ENCODE data around the gene DMD. TPM values are rescaled to one million over a fixed set of nuclear protein-coding genes. Genes with fewer than 3 reads are reported as not detected.

Gene DMD
- total and polyA plus RNA-seq, 5 experiments from 2014 or later, result 0.26 to 0.91 TPM; not detected in 3

GRCh38 chrX:32041181-32041580, 1170.2 kb downstream of the DMD start:
- POLR2A ChIA-PET, result no interaction called here

GRCh38 chrX:32026772-32027171, 1184.6 kb downstream of the DMD start:
- POLR2A ChIA-PET, result no interaction called here
- Mint-ChIP-seq H3K36me3 (no peaks in the 10 kb centered on the region), H3K4me3 (no peak overlapping the region), H3K4me1 (no peaks in the 10 kb centered on the region), H3K27me3 (no peaks in the 10 kb centered on the region), H3K9me3 (peaks cover 0 to 6% (median 0%) of the 10 kb centered on the region in 9 donors), H3K27ac (no peak overlapping the region)
- ATAC-seq, result no peak
- DNase-seq, result no peak

More at GRCh38 chrX:32041181-32041580, 1170.2 kb downstream of the DMD start:
- H3K27me3 Mint-ChIP-seq, result no peaks in the 10 kb centered on the region
- DNase-seq, result no peak
- H3K4me1 Mint-ChIP-seq, result no peaks in the 10 kb centered on the region
- no peak for ATAC-seq
- H3K9me3 Mint-ChIP-seq, result peaks cover 0 to 10% (median 0%) of the 10 kb centered on the region in 9 donors
- no peak overlapping the region for H3K27ac Mint-ChIP-seq
- H3K36me3 Mint-ChIP-seq, result no peaks in the 10 kb centered on the region
- H3K4me3 Mint-ChIP-seq, result no peak overlapping the region

- Mint-ChIP-seq H3K9me3 (peaks cover 0 to 6% (median 3%) of the 10 kb centered on the region in 9 donors), H3K36me3 (no peaks in the 10 kb centered on the region), H3K27me3 (no peaks in the 10 kb centered on the region), H3K4me1 (no peaks in the 10 kb centered on the region), H3K27ac (no peak overlapping the region), H3K4me3 (no peak overlapping the region)
- ATAC-seq, result no peak
- no peak for DNase-seq
- POLR2A ChIA-PET, result no interaction called here
Measured at GRCh38 chrX:32024072-32024471, 1187.3 kb downstream of the DMD start.

DNA sequence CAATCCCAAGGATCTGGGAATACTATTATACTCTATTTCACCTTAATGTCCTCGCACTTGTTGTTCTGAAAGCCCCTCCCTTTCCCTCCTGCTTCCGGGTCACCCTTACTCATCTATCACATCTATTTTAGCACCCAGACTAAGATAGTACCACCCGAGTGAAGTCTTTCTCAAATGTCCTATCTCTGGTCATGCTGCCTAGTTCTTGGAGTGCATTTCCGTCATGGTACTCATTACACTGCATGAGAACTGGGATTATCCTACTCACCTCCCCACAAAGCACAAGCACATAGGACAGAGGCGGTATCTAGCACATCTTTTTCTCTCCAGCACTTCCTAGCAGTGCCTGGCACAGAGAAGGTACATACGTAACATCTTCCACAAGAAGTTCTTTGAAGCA, 1195.2 kb downstream of the DMD start:
- peaks cover 0 to 8% (median 2%) of the 10 kb centered on the region in 9 donors for H3K9me3 Mint-ChIP-seq
- ATAC-seq (no peak), DNase-seq (no peak)
- no peak overlapping the region for H3K4me3 Mint-ChIP-seq
- H3K27me3 Mint-ChIP-seq, result no peaks in the 10 kb centered on the region
- no peak overlapping the region for H3K27ac Mint-ChIP-seq
- H3K36me3 Mint-ChIP-seq, result no peaks in the 10 kb centered on the region
- no peaks in the 10 kb centered on the region for H3K4me1 Mint-ChIP-seq
- POLR2A ChIA-PET, result no interaction called here

DNA sequence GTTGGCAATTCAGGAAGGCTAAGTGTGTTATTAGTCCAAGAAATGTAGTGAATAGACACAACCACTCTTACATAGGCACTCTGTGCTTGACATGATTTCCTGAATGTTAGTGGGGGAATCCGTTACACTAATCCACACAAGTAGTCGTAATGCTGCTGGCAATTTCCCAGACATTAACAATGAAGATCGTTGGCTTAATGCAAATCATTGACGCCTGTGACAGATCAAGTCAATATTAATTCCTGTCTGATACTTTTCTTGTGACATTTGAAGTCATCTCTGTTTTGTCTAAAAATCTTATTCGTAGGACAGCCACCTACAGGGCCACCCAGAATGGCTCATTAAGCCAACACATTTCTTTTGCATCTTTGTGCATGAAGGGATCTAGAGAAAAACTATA, 1200.4 kb downstream of the DMD start:
- no peak overlapping the region for H3K4me3 Mint-ChIP-seq
- no peaks in the 10 kb centered on the region for H3K4me1 Mint-ChIP-seq

DNA sequence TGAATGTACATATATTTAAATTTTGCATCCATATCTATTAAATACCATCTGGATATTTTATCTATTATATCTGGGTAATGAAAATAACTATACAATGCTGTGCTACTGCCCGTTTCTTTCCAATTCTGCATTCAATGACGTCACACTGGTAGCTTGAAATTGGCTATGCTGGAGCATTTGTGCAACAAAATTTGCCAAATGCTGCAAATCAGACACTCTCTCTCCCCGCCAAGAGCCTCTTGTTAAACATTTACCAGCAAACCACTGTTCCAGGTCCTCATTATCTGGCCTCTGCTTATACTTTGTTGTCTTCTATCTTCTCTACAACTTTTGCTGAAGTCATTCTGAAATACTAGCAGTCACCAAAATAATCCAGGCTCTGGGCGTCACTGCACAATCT, 1201.1 kb downstream of the DMD start:
- Mint-ChIP-seq H3K9me3 (peaks cover 0 to 18% (median 2%) of the 10 kb centered on the region in 9 donors), H3K4me1 (no peaks in the 10 kb centered on the region), H3K27me3 (no peaks in the 10 kb centered on the region), H3K4me3 (no peak overlapping the region), H3K36me3 (no peaks in the 10 kb centered on the region), H3K27ac (no peak overlapping the region)
- ATAC-seq, result no peak
- DNase-seq, result no peak
- POLR2A ChIA-PET, result no interaction called here

More for the DNA sequence above, 1200.4 kb downstream of the DMD start:
- no peaks in the 10 kb centered on the region for H3K36me3 Mint-ChIP-seq
- no peak for ATAC-seq
- H3K27me3 Mint-ChIP-seq, result no peaks in the 10 kb centered on the region
- DNase-seq, result no peak
- peaks cover 0 to 19% (median 5%) of the 10 kb centered on the region in 9 donors for H3K9me3 Mint-ChIP-seq
- no peak overlapping the region for H3K27ac Mint-ChIP-seq
- POLR2A ChIA-PET, result no interaction called here

GRCh38 chrX:31993637-31994036, 1217.7 kb downstream of the DMD start:
- H3K36me3 Mint-ChIP-seq, result peaks cover 0 to 4% (median 0%) of the 10 kb centered on the region in 3 donors
- DNase-seq (no peak), ATAC-seq (no peak)
- peaks cover 0 to 15% (median 3%) of the 10 kb centered on the region in 9 donors for H3K9me3 Mint-ChIP-seq
- POLR2A ChIA-PET, result no interaction called here
- no peaks in the 10 kb centered on the region for H3K27me3 Mint-ChIP-seq
- H3K4me3 Mint-ChIP-seq, result no peak overlapping the region
- no peak overlapping the region for H3K27ac Mint-ChIP-seq
- no peaks in the 10 kb centered on the region for H3K4me1 Mint-ChIP-seq

GRCh38 chrX:31988975-31989374, 1222.4 kb downstream of the DMD start:
- Mint-ChIP-seq H3K4me1 (no peaks in the 10 kb centered on the region), H3K9me3 (peaks cover 0 to 24% (median 3%) of the 10 kb centered on the region in 9 donors), H3K27me3 (no peaks in the 10 kb centered on the region), H3K36me3 (peaks cover 0 to 15% (median 0%) of the 10 kb centered on the region in 3 donors), H3K27ac (no peak overlapping the region), H3K4me3 (no peak overlapping the region)
- POLR2A ChIA-PET, result no interaction called here
- ATAC-seq (no peak), DNase-seq (no peak)

GRCh38 chrX:31981546-31982062, 1229.7 kb downstream of the DMD start:
- no peak for DNase-seq
- POLR2A ChIA-PET, result no interaction called here
- Mint-ChIP-seq H3K4me1 (no peaks in the 10 kb centered on the region), H3K27ac (no peak overlapping the region), H3K4me3 (no peak overlapping the region), H3K27me3 (no peaks in the 10 kb centered on the region), H3K36me3 (peaks cover 0 to 5% (median 0%) of the 10 kb centered on the region in 3 donors), H3K9me3 (peaks cover 0 to 15% (median 5%) of the 10 kb centered on the region in 9 donors)
- no peak for ATAC-seq

DNA sequence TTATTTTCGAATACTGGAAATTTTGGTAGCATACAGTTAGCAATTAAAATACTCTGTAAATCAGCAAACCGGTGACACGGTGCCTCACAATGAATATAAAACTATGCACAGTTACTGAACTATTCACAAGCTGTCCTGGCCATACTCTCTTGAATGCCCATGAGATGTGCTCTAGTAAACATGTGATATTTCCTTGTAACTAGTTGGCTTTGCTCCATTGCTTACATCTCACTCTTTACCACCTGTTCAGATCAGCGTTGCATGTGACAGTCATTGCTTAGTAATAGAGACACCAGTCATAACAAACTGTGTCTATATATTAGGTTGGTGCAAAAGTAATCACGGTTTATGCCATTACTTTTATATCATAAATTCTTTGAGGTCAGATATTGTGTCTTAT, 1241.6 kb downstream of the DMD start:
- no peak overlapping the region for H3K27ac Mint-ChIP-seq
- no peaks in the 10 kb centered on the region for H3K27me3 Mint-ChIP-seq
- no peaks in the 10 kb centered on the region for H3K36me3 Mint-ChIP-seq
- no peak for DNase-seq
- H3K4me1 Mint-ChIP-seq, result no peaks in the 10 kb centered on the region
- no peak overlapping the region for H3K4me3 Mint-ChIP-seq
- ATAC-seq, result no peak
- POLR2A ChIA-PET, result no interaction called here
- peaks cover 0 to 16% (median 0%) of the 10 kb centered on the region in 9 donors for H3K9me3 Mint-ChIP-seq

GRCh38 chrX:31962256-31962655, 1249.1 kb downstream of the DMD start:
- Mint-ChIP-seq H3K36me3 (no peaks in the 10 kb centered on the region), H3K9me3 (peaks cover 0 to 12% (median 3%) of the 10 kb centered on the region in 9 donors), H3K27ac (no peak overlapping the region), H3K4me1 (no peaks in the 10 kb centered on the region), H3K4me3 (no peak overlapping the region), H3K27me3 (no peaks in the 10 kb centered on the region)
- POLR2A ChIA-PET, result no interaction called here
- DNase-seq (no peak), ATAC-seq (no peak)

DNA sequence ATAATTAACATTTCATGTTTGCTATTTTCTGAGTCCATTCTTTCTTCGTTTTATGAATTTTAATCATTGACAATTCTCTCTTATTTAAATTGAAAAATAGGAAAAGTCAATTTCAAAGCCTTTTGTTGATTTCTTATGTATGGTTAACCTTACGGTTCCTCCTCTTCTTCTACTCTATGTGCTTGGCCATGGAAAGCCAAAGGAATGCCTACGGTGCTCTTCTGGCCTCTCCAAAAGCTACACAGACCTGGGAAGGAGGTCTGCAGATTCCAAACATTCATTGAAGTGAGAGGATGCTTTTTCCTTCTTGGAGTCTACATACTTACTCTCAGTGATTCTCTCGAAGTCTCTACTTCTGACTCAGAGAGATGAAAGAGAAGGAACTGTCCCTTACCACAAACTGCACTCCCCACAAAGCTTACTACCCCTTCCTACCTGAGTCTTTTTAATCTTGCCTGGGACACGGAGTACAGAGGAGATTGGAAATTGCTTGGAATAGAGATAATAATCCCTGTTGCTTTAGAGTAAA, 1276.4 kb downstream of the DMD start:
- POLR2A ChIA-PET, result no interaction called here
- no peak for DNase-seq
- H3K4me1 Mint-ChIP-seq, result no peaks in the 10 kb centered on the region
- no peaks in the 10 kb centered on the region for H3K36me3 Mint-ChIP-seq
- no peak overlapping the region for H3K4me3 Mint-ChIP-seq
- H3K27ac Mint-ChIP-seq, result no peak overlapping the region
- H3K27me3 Mint-ChIP-seq, result no peaks in the 10 kb centered on the region
- no peak for ATAC-seq
- peaks cover 0 to 2% (median 0%) of the 10 kb centered on the region in 9 donors for H3K9me3 Mint-ChIP-seq

DNA sequence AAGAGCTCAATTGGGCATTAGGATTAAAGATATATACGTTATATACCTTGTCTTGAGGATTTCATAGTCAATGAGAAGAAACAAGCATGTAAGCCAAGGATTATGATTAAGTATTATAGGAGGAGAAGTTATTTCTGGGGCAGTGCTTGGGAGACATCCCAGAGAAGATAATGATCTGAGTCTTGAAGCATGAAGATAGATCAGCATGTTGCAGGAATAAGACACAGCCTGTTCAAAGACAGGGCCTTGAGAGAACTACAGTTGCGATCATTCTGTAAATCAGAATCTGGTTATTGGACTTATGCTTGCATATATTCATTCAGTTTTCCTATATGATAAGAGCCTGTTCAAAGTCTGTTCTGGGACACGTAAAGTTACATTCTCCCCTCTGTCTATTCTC, 1277.3 kb downstream of the DMD start:
- ATAC-seq (no peak), DNase-seq (no peak)
- Mint-ChIP-seq H3K9me3 (peaks cover 0 to 6% (median 0%) of the 10 kb centered on the region in 9 donors), H3K4me3 (no peak overlapping the region), H3K4me1 (no peaks in the 10 kb centered on the region), H3K27me3 (no peaks in the 10 kb centered on the region), H3K36me3 (no peaks in the 10 kb centered on the region), H3K27ac (no peak overlapping the region)
- POLR2A ChIA-PET, result no interaction called here

DNA sequence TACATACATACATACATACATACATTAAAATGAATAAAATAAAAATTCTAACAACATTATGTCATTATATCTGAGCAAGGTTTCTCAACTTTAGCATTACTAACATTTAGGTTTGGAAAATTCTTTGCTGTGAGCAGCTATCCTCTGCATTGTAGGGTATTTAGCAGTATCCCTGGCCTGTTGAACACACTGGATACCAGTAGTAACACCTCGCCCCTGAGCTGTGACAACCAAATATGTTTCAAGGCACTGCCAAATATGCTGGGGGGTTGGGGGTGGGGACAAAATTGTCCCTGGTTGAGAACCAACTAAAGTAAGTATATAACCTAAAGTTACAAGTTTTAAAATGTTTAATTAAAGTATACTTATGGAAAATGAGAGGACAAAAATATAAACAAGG, 1278.6 kb downstream of the DMD start:
- POLR2A ChIA-PET, result no interaction called here
- Mint-ChIP-seq H3K27me3 (no peaks in the 10 kb centered on the region), H3K36me3 (no peaks in the 10 kb centered on the region), H3K9me3 (peaks cover 0 to 6% (median 0%) of the 10 kb centered on the region in 9 donors), H3K4me3 (no peak overlapping the region), H3K27ac (no peak overlapping the region), H3K4me1 (no peaks in the 10 kb centered on the region)
- ATAC-seq, result no peak
- DNase-seq, result no peak

Measured in naive thymus-derived CD8-positive, alpha-beta T cell (primary cell).